ENCODE results near the gene COASY.
A peak's percentile ranks its signal among the peaks of the same experiment; 100 is the strongest.
"Not testable (repeated sequence)": the region's sequence is repeated elsewhere in the genome, so short reads cannot be mapped to it uniquely, and the experiment has no call there.

COASY gene

DNA sequence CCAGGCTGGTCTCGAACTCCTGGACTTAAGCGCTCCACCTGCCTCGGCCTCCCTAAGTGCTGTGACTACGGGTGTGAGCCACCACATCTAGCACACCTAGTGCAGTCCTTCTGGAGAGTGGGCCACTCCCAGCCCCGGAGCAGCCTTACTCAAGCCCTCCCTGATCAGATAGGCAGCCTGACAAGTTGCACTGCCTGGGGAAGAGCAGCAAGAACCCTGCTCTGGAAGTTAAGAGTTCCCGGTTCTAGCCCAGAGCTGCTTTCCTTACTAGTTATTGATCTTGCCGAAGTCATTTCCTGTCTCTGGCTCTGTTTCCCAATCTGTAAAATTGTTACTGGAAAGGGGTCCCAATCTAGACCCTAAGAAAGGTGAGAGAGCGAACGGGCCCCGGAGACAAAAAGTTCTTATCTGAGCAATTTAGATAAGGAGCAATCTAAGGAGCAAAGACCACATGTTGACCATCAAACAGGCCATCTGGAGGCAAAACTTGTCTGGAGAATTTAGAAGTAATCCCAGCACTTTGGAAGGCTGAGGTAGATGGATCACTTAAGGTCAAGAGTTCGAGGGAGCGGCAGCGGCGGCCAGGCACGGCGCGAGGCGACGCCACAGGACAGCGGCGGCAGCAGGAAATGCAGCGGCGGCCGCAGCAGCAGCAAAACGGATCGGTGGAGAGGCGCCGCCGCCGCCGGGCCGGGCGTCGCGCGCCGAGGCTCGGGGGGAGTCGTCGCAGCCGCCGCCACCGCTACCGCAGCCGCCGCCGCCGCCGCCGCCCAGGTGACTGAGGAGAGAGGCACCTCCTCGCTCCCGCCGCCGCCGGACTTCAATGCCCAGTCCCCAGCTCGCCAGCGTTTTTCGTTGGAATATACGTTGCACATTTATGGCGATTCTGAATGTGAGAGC, 30.2 kb upstream of the COASY start:
- peak; percentile 64 for DNase-seq

DNA sequence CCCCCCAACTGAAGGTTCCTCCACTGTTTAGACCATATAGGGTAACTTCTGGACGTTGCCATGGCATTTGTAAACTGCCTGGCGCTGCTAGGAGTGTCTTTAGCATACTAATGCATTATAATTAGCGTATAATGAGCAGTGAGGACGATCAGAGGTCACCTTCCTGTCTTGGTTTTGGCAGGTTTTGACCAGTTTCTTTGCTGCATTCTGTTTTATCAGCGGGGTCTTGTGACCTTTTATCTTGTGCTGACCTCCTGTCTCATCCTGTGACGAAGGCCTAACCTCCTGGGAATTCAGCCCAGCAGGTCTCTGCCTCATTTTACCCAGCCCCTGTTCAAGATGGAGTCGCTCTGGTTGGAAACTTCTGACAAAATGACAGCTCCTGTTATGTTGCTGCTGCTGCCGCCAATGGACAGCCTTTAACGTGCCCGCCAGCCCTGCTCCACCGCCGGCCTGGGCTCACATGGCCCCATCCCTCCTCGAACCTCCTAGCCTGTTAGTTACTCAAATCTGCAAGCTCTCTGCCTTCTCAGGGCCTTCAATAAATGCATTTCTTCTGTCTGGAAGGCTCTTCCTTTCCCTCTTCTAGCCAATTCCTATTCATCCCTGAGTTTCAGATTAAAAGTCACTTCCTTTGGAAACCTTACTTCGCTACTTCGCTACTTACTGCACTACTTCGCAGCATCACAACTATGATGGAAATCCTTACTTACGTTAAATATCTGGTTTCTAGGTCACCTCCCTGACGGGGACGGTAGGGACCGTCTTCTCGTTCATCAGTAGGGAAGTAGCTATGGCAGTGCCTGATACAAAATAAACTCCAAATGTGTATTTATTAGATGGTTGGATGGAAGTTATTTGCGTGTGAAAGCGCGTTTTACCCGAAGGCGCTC, 26.5 kb upstream of the COASY start:
- no peak for DNase-seq

DNA sequence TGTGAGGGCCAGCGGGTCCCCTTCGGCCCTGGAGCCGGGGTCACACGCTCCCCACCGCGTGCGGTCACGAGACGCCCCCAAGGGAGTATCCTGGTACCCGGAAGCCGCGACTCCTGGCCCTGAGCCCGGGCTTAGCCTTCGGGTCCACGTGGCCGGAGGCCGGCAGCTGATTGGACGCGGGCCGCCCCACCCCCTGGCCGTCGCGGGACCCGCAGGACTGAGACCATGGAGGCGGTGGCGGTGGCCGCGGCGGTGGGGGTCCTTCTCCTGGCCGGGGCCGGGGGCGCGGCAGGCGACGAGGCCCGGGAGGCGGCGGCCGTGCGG, 25.9 kb upstream of the COASY start, which contains the start of gene NAGLU:
TSS of gene NAGLU (plus strand) at position 194 of the 324 bp plus-strand sequence. CDS start at position 226, 32 bp downstream.
- DNase-seq, result peak; percentile 80

DNA sequence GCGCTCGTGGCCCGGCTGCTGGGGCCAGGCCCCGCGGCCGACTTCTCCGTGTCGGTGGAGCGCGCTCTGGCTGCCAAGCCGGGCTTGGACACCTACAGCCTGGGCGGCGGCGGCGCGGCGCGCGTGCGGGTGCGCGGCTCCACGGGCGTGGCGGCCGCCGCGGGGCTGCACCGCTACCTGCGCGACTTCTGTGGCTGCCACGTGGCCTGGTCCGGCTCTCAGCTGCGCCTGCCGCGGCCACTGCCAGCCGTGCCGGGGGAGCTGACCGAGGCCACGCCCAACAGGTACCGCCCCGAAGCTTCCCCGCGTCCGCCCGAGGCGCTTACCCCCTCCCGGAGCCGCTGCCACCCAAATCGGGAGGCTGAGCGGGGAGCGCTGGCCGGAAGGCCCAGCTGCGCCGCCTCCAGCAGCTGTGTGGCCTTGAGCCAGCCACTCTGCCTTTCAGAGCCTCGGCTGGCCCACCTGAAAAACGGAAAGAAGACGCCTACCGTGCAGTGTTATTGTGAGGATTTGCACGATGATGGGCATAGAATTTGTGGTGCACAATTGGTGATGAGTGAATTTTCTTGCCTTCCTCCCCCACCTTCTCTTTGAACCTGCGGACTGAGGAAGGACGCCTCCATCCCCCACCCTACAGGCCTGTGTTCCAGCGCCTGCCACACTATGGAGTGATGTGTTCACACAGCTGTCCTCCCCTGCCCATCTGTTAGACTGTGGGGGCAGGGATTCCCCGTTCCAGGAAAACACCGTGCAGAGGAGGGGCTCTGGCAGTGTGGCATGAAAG, 25.4 kb upstream of the COASY start:
- DNase-seq, result peak; percentile 71

DNA sequence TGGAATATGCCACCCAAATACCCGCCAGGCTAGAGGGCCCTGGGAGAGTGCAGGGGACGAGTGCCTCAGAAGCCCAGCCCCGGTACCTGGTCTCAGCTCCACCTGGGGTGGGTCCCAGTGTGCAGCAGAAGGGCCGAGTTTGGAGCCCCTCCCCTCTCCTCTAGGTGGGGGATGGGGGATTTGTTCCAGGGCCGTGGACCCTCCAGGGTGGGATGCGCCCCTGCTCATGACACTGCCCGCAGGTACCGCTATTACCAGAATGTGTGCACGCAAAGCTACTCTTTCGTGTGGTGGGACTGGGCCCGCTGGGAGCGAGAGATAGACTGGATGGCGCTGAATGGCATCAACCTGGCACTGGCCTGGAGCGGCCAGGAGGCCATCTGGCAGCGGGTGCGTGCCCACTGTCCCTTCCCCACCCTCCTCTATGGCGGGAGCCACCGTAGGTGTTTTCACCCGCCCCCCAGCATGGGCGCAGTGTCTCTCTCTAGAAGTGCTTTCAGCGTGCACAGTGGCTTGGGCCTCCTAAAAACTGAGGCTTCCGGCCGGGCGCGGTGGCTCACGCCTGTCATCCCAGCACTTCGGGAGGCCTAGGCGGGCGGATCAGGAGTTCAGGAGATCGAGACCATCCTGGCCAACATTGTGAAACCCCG, 24.7 kb upstream of the COASY start:
- no peak for DNase-seq

DNA sequence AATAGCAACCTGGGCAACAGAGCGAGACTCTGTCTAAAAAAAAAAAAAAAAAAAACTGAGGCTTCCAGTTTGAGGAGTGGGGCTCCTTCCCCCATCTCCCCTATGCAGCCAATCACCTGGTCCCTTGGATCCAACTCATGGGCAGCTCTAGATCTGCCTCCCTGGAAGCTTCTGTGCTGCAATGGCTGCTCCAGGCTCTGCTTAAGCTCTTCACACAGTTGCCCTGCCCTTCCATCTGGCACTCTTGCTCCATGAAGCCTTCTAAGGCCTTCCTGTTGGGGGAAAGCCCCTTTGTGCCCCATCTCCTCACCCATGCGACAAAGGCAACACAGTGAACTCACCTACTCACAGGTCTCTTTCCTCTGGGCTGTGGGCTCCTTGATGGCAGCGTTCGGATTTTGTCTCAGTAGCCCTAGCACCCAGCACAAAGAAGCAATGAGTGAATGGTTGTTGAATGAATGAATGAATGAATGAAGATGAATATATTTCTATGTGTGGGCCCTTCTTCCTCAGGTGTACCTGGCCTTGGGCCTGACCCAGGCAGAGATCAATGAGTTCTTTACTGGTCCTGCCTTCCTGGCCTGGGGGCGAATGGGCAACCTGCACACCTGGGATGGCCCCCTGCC, 24.0 kb upstream of the COASY start:
- no peak for DNase-seq

DNA sequence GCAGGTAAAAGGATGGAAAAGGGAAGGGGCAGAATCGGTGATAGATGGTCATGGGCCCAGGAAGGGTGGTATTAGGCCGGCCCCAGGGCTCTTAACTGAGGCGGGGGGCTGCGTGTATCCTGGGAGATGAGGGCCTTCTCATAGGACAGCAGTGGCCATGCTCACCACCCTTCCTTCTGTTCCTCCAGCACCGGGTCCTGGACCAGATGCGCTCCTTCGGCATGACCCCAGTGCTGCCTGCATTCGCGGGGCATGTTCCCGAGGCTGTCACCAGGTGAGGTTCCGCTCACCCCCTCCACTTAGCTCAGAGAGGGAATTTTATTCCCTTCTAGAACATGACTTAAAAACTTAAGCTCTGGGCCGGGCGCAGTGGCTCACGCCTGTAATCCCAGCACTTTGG, 23.5 kb upstream of the COASY start:
- no peak for DNase-seq

DNA sequence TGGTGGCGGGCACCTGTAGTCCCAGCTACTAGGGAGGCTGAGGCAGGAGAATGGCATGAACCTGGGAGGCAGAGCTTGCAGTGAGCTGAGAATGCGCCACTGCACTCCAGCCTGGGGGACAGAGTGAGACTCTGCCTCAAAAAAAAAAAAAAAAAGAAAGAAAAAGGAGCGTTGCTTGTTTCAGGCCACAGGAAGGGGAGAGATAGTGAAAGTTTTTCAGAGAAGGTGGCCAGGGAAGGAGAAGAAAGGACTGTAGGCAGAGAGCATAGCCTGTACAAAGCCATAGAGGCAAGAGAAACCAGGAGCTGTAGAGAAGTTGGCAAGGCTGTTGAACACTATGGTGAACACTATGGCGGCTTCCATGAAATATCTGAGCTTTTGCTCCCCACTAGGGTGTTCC, 21.4 kb upstream of the COASY start:
- DNase-seq, result not testable (repeated sequence)

DNA sequence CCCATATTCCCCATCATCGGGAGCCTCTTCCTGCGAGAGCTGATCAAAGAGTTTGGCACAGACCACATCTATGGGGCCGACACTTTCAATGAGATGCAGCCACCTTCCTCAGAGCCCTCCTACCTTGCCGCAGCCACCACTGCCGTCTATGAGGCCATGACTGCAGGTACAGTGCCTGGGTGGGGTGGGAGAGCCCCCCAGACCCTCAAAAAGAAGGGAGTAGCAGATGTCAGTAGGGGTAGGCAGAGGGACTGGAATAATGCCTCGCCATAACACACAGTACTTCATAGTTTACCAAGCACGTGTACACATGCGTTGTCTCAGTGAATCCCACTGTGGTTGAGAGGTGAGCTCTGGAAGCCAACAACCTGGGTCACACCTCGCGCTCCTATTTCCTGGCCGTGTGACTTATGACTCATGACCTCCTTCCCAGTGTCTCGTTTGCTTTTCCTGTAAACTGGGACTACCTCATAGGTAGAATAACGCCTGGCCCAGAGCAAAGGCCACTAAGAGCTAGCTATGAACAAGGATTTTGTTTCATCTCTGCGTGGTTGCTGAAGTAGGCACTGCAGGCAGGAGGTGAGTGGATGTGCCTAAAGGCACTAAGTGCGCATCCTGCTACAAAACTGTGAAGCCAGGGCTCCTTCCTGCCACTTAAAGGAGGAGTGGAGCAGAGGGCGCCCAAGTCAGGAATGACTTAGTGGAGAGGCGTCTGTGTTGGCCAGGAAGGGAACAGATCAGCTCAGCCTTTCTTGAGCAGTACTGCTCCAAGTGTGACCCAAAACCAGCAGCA, 20.7 kb upstream of the COASY start:
- DNase-seq, result peak; percentile 20

DNA sequence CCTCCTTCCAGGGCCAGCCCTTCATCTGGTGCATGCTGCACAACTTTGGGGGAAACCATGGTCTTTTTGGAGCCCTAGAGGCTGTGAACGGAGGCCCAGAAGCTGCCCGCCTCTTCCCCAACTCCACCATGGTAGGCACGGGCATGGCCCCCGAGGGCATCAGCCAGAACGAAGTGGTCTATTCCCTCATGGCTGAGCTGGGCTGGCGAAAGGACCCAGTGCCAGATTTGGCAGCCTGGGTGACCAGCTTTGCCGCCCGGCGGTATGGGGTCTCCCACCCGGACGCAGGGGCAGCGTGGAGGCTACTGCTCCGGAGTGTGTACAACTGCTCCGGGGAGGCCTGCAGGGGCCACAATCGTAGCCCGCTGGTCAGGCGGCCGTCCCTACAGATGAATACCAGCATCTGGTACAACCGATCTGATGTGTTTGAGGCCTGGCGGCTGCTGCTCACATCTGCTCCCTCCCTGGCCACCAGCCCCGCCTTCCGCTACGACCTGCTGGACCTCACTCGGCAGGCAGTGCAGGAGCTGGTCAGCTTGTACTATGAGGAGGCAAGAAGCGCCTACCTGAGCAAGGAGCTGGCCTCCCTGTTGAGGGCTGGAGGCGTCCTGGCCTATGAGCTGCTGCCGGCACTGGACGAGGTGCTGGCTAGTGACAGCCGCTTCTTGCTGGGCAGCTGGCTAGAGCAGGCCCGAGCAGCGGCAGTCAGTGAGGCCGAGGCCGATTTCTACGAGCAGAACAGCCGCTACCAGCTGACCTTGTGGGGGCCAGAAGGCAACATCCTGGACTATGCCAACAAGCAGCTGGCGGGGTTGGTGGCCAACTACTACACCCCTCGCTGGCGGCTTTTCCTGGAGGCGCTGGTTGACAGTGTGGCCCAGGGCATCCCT, 18.5 kb upstream of the COASY start:
- DNase-seq, result no peak

DNA sequence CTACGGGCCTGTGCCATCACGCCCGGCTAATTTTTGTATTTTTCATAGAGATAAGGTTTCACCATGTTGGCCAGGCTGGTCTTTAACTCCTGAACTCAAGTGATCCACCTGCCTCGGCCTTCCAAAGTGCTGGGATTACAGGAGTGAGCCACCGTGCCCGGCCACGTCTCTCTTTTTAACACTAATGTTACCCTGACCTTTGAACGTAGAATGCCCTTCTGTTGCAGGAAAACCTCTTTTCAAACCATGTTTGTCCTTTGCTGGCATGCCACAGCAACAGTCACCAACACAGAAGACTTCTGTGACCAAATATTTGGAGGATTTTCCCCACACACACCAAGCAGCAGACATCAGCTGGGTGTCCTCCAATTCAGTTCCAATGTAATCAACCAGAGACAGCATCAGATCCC, 17.1 kb upstream of the COASY start:
- no peak for DNase-seq

DNA sequence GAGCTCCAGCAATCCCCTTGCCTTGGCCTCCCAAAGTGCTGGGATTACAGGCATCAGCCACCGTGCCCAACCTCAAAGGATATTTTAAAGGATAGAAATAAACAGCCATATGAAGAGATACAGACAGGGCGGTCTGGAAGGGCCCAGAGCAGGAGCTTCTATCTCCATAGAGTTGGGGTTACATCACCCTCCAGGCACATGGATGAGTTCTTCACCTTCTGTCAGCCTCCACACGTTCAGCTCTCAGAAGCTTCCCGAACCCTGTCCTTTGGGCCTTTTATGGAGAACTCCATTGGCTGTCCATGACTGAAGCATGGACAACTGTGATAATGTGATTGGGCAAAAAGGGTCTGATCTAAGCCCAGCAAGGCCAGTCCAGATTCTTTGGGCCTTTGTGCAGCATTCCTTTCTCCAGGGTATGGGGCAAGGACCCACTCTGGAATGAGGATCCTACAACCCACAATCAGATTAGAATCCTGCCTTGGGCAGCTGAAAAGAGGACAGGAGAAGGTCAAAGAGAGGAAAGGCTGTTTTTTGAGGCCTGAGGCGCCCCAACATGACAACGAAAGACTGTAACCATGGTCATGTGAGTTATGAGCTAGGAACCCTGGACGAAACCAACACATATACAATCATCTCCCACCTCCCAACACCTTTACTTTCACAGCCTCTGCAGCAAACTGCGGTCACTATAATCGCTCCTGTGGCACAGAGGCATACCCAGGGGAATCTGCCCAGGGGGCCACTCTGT, 16.0 kb upstream of the COASY start:
- not testable (repeated sequence) for DNase-seq

DNA sequence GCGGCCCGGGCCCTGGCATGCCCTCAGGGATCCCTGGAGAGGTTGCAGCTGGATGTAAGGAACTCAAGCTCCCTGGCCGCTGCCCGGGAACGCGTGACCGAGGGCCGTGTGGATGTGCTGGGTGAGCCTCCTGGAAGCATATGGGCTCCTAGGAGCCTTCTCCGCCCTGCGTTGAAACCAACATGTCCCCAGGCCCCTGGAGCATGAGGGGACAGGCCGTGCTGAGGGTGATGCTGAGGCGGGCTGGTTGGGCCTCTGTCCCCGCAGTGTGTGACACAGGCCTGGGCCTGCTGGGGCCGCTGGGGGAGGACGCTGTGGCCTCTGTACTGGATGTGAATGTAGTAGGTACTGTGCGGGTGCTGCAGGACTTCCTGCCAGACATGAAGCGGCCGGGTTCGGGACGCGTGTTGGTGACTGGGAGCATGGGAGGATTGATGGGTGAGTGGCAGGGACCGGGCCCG, 14.9 kb upstream of the COASY start:
- DNase-seq, result no peak

DNA sequence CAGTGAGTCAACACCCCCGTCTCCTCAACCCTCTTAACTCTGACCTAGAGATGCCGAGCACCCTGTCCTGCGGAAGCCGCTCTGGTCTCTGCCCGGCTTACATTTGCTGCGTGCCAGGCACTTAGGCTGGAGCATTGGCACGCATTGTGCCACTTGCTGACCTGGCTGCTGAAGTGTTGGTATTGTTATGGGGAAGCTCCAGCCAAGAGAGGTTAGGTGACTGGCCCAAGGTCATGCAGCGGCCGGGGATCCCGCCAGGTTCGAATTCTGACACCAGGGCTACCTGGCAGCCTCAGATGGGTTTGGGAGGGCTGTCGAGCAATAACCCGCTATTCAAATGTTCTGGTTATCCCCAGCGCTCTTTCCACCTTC, 14.3 kb upstream of the COASY start:
- no peak for DNase-seq

DNA sequence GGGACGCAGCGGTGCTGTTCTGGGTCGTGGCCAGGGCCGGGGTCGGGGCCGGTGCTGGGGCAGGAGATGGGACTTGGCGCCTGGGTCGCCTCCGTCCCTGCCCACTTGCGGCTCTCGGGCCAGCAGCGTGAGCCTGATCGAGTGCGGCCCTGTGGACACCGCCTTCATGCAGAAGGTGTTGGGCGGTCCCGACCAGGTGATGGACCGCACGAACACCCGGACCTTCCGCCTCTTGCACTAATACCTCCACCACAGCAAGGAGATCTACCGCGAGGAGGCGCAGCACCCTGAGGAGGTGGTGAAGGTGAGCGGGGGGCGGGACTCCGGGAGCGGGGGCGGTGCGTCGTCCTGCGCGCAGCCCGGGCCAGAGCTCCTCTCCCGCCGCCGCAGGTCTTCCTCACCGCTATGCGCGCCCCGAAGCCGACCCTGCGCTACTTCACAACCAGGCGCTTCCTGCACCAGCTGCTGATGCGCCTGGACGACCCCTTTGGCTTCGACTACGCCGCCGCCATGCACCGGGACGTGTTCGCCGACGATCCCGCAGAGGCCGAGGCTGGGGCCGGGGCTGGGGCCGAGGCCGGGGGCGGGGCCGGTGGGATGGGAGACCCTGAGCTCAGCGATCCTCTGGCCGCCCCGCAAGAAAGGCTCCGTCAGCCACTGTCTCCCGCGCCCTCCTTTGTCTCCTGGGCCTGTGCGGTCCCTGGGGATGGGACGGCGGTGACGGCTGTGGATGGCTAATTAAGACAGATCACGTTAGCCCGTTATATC, 13.7 kb upstream of the COASY start:
- peak; percentile 81 for DNase-seq

DNA sequence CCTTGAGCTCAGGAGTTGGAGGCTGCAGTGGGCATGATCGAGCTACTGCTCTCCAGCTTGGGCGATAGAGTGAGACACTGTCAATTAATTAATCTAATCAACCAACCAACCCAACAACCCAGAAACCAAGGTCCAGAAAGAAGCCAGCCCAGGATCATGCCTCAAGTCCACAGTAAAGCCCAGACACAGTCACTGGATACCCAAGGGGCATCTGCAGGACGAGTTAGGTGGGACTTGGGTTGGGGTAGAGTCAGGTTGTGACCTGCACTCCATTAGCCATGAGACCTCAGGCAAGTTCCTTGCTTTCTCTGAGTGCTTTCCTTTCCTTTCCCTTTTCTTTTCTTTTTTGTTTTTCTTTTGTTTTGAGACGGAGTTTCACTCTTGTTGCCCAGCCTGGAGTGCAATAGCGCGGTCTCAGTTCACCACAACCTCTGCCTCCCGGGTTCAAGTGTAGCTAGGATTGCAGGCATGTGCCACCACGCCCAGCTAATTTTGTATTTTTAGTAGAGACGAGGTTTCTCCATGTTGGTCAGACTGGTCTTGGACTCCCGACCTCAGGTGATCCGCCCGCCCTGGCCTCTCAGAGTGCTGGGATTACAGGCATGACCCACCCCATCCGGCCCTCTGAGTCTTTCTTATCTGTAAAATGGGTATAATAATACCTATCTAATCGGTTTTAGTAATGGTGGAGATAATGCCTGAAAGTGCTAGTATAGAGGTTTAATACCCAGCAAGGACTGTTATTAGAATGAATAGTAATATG, 12.8 kb upstream of the COASY start:
- DNase-seq, result no peak

DNA sequence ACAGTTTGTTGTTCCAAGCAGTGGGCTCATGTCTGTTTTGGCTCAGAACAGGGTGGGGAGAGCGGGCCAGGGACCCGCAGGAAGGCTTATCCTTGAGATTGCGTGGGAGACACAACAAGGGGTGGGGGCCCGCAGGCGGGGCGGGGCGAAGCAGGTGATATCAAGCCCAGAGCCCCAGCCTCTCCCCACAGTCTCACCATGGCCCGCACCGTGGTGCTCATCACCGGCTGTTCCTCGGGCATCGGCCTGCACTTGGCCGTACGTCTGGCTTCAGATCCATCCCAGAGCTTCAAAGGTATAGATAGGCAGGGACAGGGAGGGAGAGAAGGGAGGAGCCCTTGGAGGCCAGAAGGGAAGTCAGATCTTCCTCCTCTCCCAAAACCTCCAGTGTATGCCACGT, 9.2 kb upstream of the COASY start, which contains the start of gene HSD17B1:
TSS of gene HSD17B1 (plus strand) at position 188 of the 400 bp plus-strand sequence. CDS start at position 199, 11 bp downstream.
- DNase-seq, result not testable (repeated sequence)
